Chondrocyte (in vitro differentiated cells): ENCODE measurements around the gene SNX8. TPM values are rescaled to one million over a fixed set of nuclear protein-coding genes. Genes with fewer than 3 reads are reported as not detected.

ENCODE experiments used
- DNase-seq: peaks from one replicate; pipeline ENCODE4 v3.0.0; 2021; ENCODE audit warnings: mixed read lengths, low spot score
- H3K27ac Mint-ChIP-seq: one replicate; pipeline ENCODE4 v1.8.0; 2021; ENCODE audit warnings: mild to moderate bottlenecking, moderate library complexity, mixed read lengths; ENCODE audit not compliant: unreplicated experiment
- H3K27me3 Mint-ChIP-seq: 2 replicates; pipeline ENCODE4 v1.8.0; 2021; ENCODE audit warnings: low read depth, mixed read lengths
- H3K36me3 Mint-ChIP-seq: 2 replicates; pipeline ENCODE4 v1.8.0; 2021; ENCODE audit warnings: low read depth, mixed read lengths
- H3K4me1 Mint-ChIP-seq: 2 replicates; pipeline ENCODE4 v1.8.0; 2021; ENCODE audit warnings: low read depth, mild to moderate bottlenecking, mixed read lengths
- H3K4me3 Mint-ChIP-seq: one replicate; pipeline ENCODE4 v1.8.0; 2021; ENCODE audit warnings: mild to moderate bottlenecking, moderate library complexity, mixed read lengths; ENCODE audit not compliant: unreplicated experiment
- H3K9me3 Mint-ChIP-seq: 2 replicates; pipeline ENCODE4 v1.8.0; 2021; ENCODE audit warnings: low read depth, mixed read lengths
- CTCF ChIP-seq: fragments of 200-600 bp; sonication (generic); IDR thresholded peaks from 2 replicates; pipeline ENCODE4 v1.5.0; 2021; ENCODE audit warnings: antibody characterized with exemption, mild to moderate bottlenecking, moderate library complexity
- total RNA-seq: library from RNA; stranded (reverse); gene quantifications from 3 replicates; pipeline ENCODE4 v1.2.1, GENCODE V29; 2021

The SNX8 gene
- total RNA-seq, 1 donor from 2014 or later, result 45.4 TPM

GRCh38 chr7:2251841-2252771 lies 62.1 kb downstream of the SNX8 start:
- Mint-ChIP-seq H3K4me3 (no peak overlapping the region), H3K36me3 (peaks cover 9% of the 10 kb centered on the region), H3K4me1 (peaks cover 21% of the 10 kb centered on the region), H3K27me3 (no peaks in the 10 kb centered on the region), H3K27ac (no peak overlapping the region), H3K9me3 (no peaks in the 10 kb centered on the region)
- no peak for DNase-seq
- no peak for TF ChIP-seq CTCF

- Mint-ChIP-seq H3K9me3 (no peaks in the 10 kb centered on the region), H3K36me3 (peaks cover 7% of the 10 kb centered on the region), H3K4me3 (no peak overlapping the region), H3K27ac (no peak overlapping the region), H3K4me1 (peaks cover 21% of the 10 kb centered on the region), H3K27me3 (no peaks in the 10 kb centered on the region)
- TF ChIP-seq CTCF, result no peak
- DNase-seq, result no peak
These were observed 62.9 kb downstream of the SNX8 start for GRCh38 chr7:2251381-2251780.

- H3K9me3 Mint-ChIP-seq, result no peaks in the 10 kb centered on the region
- no peaks in the 10 kb centered on the region for H3K27me3 Mint-ChIP-seq
- H3K36me3 Mint-ChIP-seq, result peaks cover 3% of the 10 kb centered on the region
- no peak for TF ChIP-seq CTCF
- peak overlapping the region; percentile 98 for H3K27ac Mint-ChIP-seq
- peaks cover 23% of the 10 kb centered on the region for H3K4me1 Mint-ChIP-seq
- DNase-seq, result no peak
- H3K4me3 Mint-ChIP-seq, result no peak overlapping the region
These were observed 64.4 kb downstream of the SNX8 start for GRCh38 chr7:2249744-2250323.

GRCh38 chr7:2248984-2249694 lies 65.1 kb downstream of the SNX8 start:
- Mint-ChIP-seq H3K27me3 (no peaks in the 10 kb centered on the region), H3K4me3 (peak overlapping the region; percentile 57), H3K27ac (peak overlapping the region; percentile 98), H3K9me3 (no peaks in the 10 kb centered on the region), H3K36me3 (peaks cover 1% of the 10 kb centered on the region), H3K4me1 (peaks cover 23% of the 10 kb centered on the region)
- TF ChIP-seq CTCF, result peak; percentile 70
- DNase-seq, result no peak
